NCI-H82 (cell line): ENCODE results near the gene GAB2.
"Not testable (repeated sequence)": the region's sequence is repeated elsewhere in the genome, so short reads cannot be mapped to it uniquely, and the experiment has no call there.

ENCODE experiments used
- DNase-seq: peaks from one replicate; lab custom pipeline; 2025; lab: John Stamatoyannopoulos, UW

Gene GAB2

GRCh38 chr11:78248903-78249302 is 168.7 kb downstream of the GAB2 start:
- DNase-seq: no peak

DNA sequence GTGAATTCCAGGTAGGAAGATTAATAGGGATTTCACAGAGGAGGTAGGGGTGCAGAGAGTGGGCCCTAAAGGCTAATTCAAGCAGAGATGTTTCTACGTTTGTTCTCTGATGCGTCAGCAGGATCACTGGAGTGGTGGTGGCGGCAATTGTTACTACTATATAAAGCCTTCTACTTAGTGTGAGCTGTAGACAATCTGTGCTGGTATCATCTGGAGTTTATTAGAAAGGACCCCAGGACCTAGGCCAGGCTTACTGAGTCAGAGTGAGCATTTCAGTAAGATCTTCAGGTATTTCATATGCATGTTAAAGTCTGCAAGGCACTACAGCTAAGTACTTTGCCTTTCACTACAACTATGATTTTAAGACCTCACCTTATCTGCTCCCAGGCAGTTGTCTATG is 169.4 kb downstream of the GAB2 start:
- no peak for DNase-seq

DNA sequence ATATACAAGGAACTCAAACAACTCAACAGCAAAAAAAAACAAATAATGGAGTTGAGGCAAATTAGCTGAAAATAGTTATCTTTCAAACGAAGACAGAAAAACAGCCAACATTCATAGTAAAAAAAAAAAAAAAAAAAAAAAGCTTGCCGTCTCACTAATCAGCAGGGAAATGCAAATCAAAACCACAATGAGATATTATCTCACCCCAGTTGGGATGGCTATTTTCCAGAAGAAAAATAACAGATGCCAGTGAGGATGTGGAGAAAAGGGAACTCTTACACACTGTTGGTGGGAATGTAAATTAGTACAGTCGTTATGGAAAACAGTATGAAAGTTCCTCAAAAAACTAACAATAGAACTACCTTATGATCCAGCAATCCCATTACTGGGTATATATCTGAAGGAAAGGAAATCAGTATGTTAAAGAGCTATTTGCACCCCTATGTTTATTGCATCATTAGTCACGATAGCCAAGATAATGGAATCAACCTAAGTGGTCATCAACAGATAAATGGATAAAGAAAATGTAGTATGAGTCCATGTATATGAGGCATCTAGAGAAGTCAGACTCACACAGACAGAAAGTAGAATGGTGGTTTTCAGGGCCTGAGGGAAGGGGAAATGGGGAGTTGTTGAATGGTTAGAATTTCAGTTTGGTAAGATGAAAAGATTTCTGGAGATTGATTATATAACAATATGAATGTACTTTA is 172.9 kb downstream of the GAB2 start:
- DNase-seq: no peak

GRCh38 chr11:78244080-78244479 is 173.5 kb downstream of the GAB2 start:
- DNase-seq: no peak

- no peak for DNase-seq
These were observed 176.1 kb downstream of the GAB2 start for GRCh38 chr11:78241475-78241874.

GRCh38 chr11:78239781-78240180 is 177.8 kb downstream of the GAB2 start:
- DNase-seq: peak; percentile 47

DNA sequence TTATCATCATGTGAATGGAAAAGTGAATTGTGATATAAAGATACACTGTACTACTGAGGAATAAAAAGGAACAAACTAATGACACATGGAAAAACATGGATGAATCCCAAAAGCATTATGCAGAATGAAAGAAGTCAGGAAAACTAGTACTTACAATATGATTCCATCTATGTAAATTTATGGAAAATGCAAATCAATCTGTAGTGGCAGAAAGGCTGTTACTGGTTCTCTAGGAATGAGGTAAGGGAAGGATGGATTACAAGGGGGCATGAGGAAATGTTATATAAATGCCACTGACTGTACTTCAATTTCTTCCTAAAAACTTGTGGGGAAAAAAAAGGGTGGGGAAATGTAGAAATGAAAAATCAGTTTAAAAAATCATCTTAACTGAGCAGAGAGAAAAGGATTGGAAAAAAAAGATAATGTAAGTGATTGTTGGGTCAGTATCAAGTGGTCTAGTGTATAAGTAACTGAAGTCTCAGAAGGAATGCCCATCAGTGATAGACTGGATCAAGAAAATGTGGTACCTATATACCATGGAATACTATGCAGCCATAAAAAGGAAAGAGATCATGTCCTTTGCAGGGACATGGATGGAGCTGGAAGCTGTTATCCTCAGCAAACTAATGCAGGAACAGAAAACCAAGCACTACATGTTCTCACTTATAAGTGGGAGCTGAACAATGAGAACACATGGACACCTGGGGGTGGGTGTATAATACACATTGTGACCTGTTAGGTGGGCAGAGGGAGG is 180.2 kb downstream of the GAB2 start:
- no peak for DNase-seq

GRCh38 chr11:78234006-78234405 is 183.6 kb downstream of the GAB2 start:
- DNase-seq: no peak

DNA sequence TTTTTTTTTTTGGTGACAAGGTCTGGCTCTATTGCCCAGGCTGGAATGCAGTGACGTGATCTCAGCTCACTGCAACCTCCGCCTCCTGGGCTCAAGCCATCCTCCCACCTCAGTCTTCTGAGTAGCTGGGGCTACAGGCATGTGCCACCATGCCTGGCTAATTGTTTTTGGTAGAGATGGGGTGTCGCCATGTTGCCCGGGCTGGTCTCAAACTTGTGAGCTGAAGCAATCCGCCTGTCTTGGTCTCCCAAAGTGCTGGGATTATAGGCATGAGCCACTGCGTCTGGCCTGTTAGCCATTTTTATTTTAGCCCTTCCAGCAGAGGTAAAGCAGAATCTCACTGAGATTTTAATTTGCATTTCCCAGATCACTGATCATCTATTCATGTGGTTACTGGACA is 184.6 kb downstream of the GAB2 start:
- DNase-seq: not testable (repeated sequence)

GRCh38 chr11:78231962-78232501 is 185.6 kb downstream of the GAB2 start:
- DNase-seq: no peak

- peak; percentile 71 for DNase-seq
These were observed 187.3 kb downstream of the GAB2 start for GRCh38 chr11:78230161-78230877.

- DNase-seq: no peak
These were observed 188.5 kb downstream of the GAB2 start for GRCh38 chr11:78229106-78229505.

- DNase-seq: peak; percentile 82
These were observed 189.2 kb downstream of the GAB2 start for GRCh38 chr11:78228467-78228866.

GRCh38 chr11:78227921-78228320 is 189.7 kb downstream of the GAB2 start:
- no peak for DNase-seq

DNA sequence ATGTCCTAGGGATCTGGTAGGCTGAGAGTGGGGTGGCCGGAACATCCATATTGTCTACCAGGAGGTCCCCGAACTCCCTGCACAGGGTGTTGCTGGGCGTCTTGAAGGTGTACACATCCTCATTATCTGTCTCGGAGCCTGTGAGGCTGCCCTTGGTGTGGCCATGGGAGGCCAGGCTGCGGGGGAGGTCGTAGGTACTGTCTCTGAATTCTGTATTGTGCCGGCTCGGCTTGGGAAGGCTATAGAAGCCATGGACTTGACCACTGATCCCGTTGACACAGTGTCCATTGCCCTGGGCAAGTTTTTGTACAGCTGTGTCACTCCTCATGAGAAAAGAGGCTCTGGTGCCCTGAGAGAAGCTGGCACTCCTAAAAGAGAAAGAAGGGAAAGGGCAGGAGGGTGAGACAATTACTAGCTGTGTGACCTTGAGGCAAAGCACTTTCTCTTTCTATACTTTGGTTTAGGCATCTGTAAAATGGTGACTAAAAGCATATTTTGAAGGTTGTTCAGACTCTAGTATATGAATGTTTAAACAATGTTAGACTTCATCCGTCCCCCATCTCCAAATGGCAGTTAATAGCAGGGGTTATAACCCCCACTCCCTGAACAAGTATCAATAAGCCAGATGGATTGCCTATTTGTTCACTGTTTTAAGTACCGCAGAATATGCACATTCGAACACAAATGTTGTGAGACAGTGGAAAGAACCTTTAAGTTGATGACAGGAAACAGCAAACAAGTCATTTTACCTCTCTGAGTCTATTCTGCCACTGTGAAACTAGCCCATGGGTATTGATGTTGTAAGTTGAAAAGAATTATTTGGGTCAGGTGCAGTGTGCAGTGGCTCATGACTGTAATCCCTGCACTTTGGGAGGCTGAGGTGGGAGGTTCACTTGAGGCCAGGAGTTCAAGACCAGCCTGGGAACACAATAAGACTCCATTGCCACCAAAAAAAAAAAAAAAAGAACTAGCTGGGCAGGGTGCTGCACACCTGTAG is 190.6 kb downstream of the GAB2 start:
- no peak for DNase-seq

DNA sequence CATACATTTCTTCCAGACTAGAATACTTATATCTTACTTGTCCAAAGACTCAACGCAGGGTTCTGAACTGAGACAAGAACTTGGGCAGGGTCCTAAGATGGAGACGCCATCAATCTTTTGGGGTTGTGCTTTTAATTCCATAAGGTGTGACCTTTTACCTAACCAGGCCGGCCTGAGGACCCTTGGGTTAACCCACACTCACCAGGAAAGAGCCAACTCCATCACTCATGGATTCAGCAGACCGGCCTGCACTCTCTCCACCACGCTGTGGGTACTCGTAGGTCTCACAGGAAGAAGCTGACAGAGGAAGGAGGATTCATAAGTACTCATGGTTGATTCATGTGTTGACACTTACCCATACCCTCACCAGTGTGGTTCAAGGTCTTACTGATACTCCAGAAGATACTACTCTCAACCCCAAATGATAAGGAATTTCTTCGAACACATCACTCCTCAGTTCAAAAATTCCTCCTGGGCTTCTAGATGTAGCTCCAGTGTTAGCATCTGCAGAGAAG is 192.7 kb downstream of the GAB2 start:
- DNase-seq: no peak

- DNase-seq: no peak
These were observed 193.1 kb downstream of the GAB2 start for GRCh38 chr11:78224506-78224905.

DNA sequence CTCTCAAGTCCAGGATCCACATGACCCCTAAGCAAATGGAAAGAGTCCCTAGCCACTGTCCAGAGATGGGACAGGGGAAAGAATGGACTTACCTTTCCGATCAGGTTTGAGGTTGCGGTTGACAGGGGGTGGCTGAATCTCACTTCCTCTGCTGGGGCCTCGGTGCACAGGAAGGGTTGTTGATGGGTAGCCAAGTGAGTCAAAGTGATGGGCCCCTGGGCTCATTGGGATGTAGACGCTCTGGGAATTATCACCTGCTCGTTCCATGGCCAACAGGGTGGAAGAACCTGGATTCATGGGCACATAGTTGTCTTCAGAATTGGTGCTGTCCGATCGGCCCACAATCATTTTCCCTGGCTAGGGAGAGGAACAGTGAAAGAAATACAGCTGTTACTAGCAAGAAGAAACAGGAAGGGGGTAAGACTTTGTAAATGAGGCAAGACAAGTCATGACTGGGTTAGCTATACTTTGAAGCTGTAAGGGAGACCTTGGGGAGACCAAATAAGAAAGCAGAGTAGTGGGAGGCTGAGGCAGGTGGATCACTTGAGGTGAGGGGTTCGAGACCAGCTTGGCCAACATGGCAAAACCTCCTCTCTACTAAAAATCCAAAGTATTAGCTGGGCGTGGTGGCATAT is 194.2 kb downstream of the GAB2 start:
- no peak for DNase-seq

DNA sequence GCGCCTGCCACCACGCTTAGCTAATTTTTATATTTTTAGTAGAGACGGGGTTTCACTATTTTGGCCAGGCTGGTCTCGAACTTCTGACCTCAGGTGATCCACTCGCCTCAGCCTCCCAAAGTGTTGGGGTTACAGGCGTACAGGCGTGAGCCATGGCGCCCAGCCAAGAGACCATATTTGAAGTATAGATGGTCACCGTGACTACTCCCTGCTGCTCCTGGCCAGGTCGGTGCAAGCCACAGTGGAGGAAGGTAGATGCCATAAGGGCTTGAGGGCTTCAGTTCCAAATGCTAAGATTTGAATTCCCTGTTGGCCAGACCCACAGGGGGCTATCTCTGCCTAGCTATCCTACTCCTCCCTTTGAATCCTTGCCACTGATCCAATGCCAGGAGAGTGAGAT is 194.9 kb downstream of the GAB2 start:
- not testable (repeated sequence) for DNase-seq

DNA sequence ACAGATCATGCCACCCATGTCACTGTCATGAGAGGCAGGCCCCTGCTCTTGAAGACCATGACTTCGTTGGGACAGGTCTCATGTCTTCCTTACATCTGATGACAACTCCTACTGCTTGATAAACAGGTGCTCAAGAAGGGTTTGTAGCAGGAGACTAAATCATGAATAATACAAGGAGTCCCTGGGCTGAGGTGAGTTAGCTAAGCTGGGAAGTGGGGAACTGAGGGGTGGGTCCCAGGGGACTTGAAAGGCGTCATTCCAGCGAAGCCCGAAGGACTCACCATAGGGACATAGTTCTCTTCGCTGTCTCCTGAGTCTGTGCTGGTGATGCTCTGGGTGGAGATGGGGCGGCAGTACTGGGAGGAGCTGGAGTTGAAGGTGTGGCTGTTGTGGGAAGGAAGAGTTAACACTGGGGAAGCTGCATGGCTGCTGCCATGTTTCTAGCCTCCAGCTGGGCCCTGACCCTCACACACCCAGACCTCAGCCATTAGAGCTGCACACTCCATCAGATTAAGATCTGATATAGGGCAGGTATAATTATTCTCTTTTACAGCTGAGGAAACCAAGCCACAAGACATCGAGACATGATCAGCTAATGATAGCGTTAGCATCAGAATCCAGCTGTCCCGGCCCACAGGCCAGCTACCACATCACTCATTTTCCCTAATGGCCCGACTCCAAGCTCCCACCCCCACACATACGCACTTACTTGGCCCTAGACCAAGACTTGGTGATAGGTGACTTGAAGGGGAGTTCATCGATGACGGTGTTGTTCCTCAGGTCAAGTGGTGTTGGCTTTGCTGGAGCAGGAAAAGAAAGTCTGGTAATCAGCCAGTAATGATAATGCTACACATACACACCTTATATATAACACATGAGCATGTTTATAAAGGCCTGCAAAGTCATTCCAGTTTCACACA is 196.0 kb downstream of the GAB2 start:
- DNase-seq: no peak
